A204.1 (cell line): ENCODE results near the gene DDX24.

Experiments
- FAIRE-seq: peaks from 2 replicates; lab custom pipeline; 2012; peaks lifted over from hg19 to GRCh38; lab: Jason Lieb, UNC

Gene DDX24

GRCh38 chr14:94048691-94049624 lies 32.0 kb downstream of the DDX24 start:
- FAIRE-seq = no peak

- no peak for FAIRE-seq
These were observed 33.4 kb downstream of the DDX24 start for GRCh38 chr14:94047581-94047980.

DNA sequence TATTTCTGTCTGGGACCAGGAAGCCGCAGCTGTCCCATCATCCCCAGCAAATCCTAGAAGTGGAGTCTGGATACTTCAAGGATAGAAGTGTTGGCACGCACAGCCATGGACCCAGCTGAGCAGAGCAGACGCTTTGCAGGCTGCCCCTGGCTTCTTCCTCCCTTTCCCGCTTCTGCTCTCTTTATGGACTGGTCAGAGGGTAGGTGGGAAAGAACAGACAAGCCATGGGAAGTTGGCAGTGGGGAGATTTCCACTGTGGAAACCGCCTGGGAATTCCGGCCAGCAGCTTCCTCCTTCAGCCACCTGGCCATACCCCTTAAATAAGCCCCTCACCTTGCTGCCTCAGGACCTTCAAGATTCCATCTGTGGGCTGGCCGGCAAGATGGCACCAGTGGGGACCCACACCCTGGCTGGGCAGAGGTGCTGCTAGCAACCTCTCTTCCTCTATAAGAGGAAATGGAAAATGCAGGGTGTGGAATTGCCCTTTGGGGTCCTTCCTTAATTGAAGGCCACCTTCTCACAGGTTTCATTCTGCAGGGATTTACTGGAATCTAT lies 34.2 kb downstream of the DDX24 start:
- FAIRE-seq = no peak

DNA sequence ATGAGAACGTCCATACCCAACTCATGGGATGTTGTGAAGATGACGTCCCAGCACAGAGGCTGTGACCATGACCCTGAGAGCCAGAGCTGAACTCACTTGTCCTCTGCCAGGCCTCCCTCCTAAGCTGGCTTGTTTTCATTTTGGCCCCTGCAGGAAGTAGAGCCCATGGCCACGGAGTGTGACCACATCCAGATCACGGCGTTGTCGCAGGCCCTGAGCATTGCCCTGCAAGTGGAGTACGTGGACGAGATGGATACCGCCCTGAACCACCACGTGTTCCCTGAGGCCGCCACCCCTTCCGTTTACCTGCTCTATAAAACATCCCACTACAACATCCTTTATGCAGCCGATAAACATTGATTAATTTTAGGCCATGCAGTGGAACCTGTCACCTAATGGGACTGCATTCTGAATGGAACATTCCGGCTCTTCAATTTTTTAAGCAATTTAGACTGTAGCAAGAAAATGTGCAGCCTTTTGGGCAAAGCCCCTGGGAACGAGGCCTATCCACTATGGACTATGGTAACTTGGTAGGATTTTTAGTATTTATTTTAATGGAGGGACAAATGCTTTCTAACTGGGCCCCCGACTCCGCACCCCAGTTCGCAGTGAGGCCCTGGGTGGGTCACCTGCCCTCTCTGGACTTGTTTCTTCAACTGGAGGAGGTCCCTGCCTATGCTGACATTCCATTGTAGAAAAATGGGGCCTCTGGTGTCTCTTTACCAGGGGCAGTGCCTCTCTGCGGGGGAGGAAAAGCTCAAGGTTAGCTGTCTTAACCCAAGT lies 35.2 kb downstream of the DDX24 start:
- no peak for FAIRE-seq

- FAIRE-seq = no peak
These were observed 35.9 kb downstream of the DDX24 start for GRCh38 chr14:94045101-94045500.

GRCh38 chr14:94044476-94045091 lies 36.4 kb downstream of the DDX24 start:
- FAIRE-seq = no peak

GRCh38 chr14:94043756-94044475 lies 37.1 kb downstream of the DDX24 start:
- FAIRE-seq = no peak

GRCh38 chr14:94043111-94043755 lies 37.8 kb downstream of the DDX24 start:
- no peak for FAIRE-seq

GRCh38 chr14:94042433-94043091 lies 38.4 kb downstream of the DDX24 start:
- no peak for FAIRE-seq

DNA sequence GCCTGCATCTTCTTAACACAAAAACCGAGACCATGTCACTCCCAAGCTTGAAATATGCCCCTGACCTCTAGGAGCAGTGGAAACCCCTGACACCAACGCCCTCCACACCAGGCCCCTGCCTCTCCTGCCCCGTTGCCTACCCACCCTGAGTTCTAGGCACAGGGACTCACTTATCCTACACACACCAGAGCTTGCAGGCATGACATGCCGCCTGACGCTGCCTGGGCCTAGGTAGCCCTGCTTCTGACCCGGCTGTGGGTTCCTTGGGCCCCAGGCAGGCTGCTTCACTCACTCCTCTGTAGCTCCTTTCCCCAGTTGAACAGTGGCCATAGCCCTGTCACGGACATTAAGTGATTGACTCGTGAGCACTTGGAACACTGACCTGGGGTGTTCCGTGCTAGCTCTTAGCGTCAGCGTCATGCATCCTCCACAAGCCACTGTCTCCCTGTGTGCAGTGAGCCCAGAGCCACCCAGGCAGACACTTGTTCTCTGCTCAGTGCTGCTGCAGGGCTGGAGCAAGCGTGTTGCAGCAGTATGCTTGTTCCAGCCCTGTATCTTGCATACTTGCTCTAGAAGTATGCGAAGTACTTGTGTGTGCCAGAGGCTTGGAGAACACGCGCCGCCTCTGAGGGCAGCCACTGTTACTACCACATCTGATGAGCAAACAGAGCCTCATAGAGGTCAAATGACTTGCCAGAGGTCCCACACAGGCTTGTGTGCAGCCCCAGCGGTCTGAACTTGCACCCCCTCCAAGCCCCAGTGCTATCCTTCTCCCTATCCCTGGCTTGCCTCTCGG lies 39.3 kb downstream of the DDX24 start:
- no peak for FAIRE-seq

GRCh38 chr14:94040796-94041195 lies 40.2 kb downstream of the DDX24 start:
- FAIRE-seq = no peak

DNA sequence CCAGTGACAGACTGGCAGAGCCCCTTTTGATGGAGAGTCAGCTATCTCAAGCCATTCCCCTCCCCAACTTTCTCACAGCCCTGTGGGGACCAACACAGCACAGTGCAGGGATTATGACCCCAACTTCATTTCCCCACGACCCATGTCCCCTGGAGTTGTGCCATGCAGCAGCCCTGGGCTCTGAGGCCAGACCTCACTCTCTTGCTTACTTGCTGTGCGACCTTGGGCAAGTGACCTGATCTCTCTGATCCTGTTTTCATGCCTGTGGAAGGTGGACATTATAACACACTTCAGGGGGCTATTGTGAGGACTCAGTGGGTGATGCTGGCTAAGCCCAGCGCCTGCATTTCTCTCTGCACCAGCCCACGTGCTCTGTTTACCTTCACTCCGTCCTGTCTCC lies 40.8 kb downstream of the DDX24 start:
- FAIRE-seq = no peak

GRCh38 chr14:94038921-94039629 lies 41.9 kb downstream of the DDX24 start:
- no peak for FAIRE-seq

DNA sequence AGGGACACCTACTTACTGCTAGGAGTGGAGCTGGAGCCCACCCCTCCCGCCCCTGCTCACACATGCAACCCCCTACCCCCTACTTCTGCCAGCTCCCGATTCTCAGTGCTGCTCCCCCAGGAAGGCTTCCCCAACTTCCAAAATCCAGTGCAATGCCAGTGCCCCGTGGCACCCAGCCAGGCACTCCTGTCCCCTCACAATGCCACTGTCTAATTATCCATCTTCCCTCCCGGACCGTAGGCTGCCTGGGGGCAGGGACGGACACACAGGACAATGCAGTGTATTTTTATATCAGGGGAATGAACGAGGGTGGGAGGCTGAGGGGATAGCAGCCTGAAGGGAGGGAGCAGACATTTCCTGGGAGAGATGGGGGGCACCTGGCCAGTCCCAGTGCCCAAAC lies 42.5 kb downstream of the DDX24 start:
- FAIRE-seq = no peak

DNA sequence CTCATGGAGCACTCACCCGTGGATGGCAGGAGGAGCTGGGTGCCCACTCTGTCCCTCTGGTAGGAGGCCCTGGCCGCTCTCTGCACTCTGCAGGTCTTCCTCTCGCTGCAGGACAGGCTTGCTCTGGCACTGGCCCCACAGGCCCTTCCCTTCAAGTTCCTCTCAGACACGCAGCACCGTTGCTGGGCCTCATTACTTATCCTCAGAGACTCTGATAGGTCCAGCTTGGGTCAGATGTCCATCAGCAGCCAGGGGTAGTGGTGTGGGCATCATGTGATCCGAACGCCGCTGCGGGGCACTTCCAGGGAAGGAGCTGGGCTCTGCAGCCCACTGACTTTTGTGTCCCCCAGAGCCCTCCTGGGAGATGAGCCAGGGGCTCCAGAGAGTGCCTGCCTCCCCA lies 43.0 kb downstream of the DDX24 start:
- FAIRE-seq = no peak

- peak; percentile 49 for FAIRE-seq
These were observed 44.5 kb downstream of the DDX24 start for GRCh38 chr14:94036313-94037167.

- FAIRE-seq = no peak
These were observed 46.1 kb downstream of the DDX24 start for GRCh38 chr14:94034886-94035285.

DNA sequence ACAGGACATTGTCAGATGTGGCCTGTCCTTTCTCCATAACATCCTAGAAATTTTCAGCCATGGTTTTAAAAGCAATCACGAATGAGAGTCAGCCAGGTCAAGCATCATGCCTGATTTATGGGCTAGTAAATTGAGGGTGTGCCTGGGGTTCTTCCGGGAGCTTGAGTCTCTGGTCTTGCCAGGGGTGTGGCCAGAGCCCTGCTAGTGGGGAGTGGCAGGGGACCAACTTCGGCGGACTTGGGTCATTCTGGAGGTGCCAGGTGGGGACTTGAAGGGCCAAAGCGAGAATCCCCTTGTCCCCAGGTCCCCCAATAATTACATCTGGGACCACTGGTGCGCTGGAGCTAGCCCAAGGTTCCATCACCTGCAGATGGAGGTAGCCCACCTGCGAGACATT lies 49.1 kb downstream of the DDX24 start:
- no peak for FAIRE-seq
